GM20000 (cell line): ENCODE measurements around the gene FEN1.

ENCODE experiments used
- DNase-seq: peaks from one replicate; pipeline ENCODE4 v3.0.0; 2012; ENCODE audit warnings: low spot score
- TF ChIP-seq, protein P1 (sequence below): IDR thresholded peaks from 2 replicates; pipeline ENCODE4 v1.5.1; 2012; ENCODE audit warnings: mild to moderate bottlenecking, control low read depth; ENCODE audit errors: extremely low read depth, missing control alignments

The FEN1 gene

DNA sequence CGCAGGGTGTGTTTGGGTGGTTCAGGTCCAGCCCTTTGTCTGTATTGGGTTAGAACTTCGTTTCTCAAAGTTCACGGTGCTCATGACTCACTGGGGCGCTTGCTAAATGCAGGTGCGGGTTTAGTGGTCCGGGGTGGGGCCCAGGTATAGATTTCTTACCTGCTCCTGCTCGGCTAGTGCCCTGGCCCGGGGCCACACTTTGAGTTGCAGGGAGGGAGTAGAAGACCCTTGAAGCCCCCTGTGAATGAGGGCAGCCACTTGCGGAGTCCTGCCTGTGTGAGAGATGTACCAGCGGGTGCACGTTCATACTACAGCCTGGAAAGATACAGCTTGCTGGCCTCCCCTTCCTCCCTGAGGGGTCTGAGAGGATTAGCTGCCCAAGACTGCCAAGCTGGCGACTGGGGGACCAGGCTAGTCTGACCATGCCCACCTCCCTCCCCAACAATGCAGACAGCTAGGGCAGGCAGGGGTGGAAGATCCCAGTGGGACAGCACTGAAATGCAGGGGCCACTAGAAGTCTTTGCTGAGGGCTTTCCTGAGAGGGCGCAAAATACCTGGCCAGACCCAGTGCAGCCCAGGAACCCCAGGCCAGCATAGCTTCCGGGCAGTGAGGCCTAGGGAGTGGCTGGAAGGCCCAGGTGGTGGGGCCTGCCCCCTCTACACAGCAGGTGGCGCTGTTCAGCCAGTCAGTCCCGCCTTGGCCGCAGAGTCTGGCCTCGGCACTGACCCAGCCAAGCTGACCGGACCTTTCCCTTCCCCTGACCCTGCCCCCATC, 45.3 kb upstream of the FEN1 start:
- TF ChIP-seq, protein P1, sequence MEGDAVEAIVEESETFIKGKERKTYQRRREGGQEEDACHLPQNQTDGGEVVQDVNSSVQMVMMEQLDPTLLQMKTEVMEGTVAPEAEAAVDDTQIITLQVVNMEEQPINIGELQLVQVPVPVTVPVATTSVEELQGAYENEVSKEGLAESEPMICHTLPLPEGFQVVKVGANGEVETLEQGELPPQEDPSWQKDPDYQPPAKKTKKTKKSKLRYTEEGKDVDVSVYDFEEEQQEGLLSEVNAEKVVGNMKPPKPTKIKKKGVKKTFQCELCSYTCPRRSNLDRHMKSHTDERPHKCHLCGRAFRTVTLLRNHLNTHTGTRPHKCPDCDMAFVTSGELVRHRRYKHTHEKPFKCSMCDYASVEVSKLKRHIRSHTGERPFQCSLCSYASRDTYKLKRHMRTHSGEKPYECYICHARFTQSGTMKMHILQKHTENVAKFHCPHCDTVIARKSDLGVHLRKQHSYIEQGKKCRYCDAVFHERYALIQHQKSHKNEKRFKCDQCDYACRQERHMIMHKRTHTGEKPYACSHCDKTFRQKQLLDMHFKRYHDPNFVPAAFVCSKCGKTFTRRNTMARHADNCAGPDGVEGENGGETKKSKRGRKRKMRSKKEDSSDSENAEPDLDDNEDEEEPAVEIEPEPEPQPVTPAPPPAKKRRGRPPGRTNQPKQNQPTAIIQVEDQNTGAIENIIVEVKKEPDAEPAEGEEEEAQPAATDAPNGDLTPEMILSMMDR: peak; percentile 98
- peak; percentile 91 for DNase-seq

DNA sequence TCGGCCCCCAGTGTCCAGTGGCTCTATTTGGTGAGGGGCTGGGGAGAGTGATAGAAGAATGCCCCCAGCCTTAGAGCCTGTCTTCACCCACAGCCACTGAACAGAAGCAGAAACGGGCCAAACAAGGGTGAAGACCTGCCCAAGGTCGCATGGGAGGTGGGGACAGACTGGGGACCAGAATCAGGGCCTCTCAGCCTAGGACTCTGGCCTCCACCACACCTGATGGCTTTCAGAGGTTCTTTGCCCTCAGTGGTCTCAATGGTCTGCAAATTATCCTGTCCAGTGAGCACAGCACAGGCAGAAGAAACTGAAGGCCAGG, 44.8 kb upstream of the FEN1 start:
- TF ChIP-seq, protein P1: no peak
- no peak for DNase-seq

DNA sequence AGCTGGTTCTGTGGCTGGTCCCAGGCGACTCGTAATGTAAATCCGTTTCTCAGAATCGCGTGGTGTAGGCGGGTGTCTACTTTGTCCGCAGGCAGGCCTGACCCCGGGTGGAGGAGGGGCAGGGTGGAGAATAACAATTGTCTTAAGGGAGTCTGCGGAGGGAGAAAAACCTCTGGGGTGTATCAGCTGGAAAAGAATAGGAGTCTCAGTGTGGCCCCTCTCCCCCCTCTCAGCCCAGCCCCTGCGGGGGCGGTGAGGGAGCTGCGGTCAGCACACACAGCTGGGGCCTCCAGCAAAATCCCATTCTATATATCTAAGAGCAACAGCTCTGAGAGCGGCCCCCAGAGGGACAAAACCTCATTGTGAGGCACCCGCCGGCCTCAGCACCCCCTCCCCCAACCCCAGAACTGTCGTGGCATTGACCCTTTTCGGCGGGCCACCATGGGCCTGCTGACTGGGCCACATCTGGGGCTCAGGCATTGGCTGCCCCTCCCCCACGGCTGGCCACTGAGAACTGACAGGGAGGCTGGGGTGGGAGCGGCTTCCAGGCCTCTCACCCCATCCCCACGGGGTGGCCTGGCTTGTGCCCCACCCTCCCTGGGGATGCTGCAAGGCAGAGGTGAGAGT, 43.0 kb upstream of the FEN1 start:
- TF ChIP-seq, protein P1: no peak
- no peak for DNase-seq

DNA sequence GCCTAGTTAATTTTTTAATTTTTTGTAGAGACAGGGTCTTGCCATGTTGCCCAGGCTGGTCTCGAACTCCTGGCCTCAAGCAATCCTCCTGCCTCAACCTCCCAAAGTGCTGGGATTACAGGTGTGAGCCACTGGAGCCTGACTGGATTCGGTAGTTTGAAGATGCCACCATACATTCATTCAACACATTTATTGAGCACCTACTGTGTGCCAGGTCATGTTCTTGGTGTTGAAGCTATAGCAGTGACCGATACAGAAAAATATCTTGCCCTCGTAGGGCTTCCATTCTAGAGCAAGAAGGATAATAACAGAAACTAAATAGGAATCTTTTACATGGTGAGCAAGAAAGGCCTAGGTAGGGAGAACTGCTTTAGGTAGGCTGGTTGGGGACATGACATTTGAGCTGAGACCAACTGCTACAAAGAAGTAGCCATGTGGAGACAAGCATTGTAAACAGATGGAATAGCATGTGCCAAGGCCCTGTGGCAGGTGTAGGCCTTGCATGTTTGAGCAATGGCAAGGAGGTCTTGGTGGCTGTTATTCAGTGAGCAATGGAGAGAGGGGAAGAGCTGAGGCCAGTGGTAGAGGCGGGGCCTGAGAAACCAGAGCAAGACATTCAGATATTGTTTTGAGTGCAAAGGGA, 42.0 kb upstream of the FEN1 start:
- DNase-seq: no peak
- TF ChIP-seq, protein P1: no peak

DNA sequence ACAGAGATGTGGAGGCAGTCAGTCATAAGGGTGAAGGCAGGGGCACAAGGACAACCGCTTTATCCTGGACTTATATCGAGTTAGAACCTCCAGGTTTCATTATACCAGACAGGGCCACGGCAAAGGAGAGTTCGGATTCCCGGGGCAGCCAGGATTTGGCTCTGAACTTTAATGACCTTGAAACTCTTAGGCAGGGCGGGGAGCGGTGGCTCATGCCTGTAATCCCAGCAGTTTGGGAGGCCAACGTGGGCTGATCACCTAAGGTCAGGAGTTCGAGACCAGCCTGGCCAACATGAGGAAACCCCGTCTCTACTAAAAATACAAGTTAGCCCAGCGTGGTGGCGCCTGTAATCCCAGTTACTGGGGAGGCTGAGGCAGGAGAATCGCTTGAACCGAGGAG, 41.3 kb upstream of the FEN1 start:
- DNase-seq: no peak
- TF ChIP-seq, protein P1: no peak

DNA sequence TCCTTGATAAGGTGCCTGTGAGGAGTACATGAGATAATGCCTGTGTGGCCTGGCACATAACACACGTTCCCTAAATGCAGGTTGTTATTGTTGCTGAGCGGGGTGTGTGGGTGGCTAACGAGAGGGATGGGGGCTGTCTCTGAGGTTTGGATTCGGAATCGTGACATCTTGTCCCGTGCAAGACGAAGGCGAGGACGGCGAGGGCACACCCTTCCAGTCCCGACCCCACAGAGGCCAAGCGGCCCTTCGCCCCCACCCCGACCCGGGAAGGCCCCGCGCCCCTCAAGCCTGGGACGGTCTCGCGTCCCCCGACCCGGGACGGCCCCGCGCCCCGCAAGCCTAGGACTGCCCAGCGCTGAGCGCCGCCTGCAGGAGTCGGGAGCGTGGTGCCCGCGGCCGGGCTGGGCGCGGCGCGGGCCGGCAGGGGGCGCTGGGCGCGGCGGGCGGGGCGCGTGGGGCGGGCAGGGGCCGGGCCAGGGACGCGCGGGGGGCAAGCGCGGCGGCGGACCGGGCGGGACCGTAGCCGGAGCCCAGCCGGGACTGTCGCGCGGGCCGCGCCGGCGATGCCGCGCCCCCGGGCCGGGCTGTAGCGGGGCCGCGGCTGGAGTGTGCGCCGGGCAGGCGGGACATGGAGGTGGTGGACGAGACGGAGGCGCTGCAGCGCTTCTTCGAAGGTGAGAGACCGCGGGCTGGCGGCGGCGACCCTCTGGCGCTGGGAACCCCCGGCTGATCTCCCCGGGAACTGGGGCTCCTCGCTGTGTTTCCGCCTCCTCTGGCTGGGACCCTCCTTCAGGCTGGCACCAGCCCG, 40.4 kb upstream of the FEN1 start, which contains the start of gene MYRF:
Gene MYRF (plus strand): TSS at position 520 of the 808 bp plus-strand sequence. CDS start 109 bp downstream, at position 629.
- peak; percentile 90 for DNase-seq
- TF ChIP-seq, protein P1: peak; percentile 98
